Measurements from ENCODE around the gene TLCD5.

- TF ChIP-seq CTCF (IDR thresholded peaks at IDR 0.05 in 4 of 5, conservative IDR thresholded peaks at IDR 0.05 in 1 of 5) (no peak), POLR2A (IDR thresholded peaks at IDR 0.05) (no peak)
Observed at GRCh38 chr11:120298461-120298860, 26.6 kb upstream of the TLCD5 start.
